Gastrocnemius medialis (tissue), 4 donors: Measurements from ENCODE around the gene PAPPA2.

Source experiments
- POLR2A ChIP-seq, 2 donors: fragments of 450-650 bp; IDR thresholded peaks; one replicate each; pipeline ENCODE4 v1.6.1; 2017; ENCODE audit warnings: antibody characterized with exemption in 2 of 2, mild to moderate bottlenecking in 2 of 2, moderate library complexity in 2 of 2
- TF ChIP-seq, protein P1 (sequence below), 5 experiments: fragments of 450-650 bp in 3 of 5; fragments of 200-600 bp in 2 of 5; sonication (generic) in 2 of 5; IDR thresholded peaks in 4 of 5; conservative IDR thresholded peaks in 1 of 5; 1 replicate in 4 of 5; 2 replicates in 1 of 5; pipeline ENCODE4 v1.5.1; 2016 to 2019; ENCODE audit warnings: antibody characterized with exemption in 5 of 5, mild to moderate bottlenecking in 3 of 5, moderate library complexity in 3 of 5

DNA sequence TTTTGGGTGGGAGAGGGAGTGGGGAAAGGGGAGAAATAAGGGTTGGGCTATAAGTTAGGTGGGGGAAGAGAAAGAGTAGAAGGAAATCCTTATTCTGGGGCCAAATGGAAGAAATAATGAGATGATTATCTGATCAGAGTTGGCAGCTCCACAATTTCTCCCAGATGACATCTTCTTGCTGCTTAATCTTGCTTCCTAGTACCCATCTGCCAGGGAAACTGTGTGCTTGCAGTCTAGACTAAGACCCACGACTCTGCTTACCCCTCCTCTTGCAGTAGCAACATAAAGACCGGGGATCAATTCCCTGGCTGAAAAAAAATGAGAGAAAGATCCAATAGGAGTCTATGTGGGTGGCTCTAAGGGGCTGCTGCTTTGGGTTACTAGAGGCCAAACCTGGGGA lies 95.6 kb downstream of the PAPPA2 start:
- TF ChIP-seq POLR2A (IDR thresholded peaks at IDR 0.05), result no peak
- TF ChIP-seq, protein P1, sequence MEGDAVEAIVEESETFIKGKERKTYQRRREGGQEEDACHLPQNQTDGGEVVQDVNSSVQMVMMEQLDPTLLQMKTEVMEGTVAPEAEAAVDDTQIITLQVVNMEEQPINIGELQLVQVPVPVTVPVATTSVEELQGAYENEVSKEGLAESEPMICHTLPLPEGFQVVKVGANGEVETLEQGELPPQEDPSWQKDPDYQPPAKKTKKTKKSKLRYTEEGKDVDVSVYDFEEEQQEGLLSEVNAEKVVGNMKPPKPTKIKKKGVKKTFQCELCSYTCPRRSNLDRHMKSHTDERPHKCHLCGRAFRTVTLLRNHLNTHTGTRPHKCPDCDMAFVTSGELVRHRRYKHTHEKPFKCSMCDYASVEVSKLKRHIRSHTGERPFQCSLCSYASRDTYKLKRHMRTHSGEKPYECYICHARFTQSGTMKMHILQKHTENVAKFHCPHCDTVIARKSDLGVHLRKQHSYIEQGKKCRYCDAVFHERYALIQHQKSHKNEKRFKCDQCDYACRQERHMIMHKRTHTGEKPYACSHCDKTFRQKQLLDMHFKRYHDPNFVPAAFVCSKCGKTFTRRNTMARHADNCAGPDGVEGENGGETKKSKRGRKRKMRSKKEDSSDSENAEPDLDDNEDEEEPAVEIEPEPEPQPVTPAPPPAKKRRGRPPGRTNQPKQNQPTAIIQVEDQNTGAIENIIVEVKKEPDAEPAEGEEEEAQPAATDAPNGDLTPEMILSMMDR (IDR thresholded peaks at IDR 0.05 in 4 of 5, conservative IDR thresholded peaks at IDR 0.05 in 1 of 5), result no peak
